Esophagus squamous epithelium (tissue), 4 donors: Measurements from ENCODE around the gene C17orf50.

Experiments used
- POLR2A ChIP-seq, 4 donors: fragments of 450-650 bp; IDR thresholded peaks; one replicate each; pipeline ENCODE4 v1.6.1; 2017; ENCODE audit warnings: antibody characterized with exemption in 4 of 4, mild to moderate bottlenecking in 4 of 4, moderate library complexity in 3 of 4
- TF ChIP-seq, protein P1 (sequence below), 6 experiments: fragments of 450-650 bp in 4 of 6; fragments of 200-600 bp in 2 of 6; sonication (generic) in 2 of 6; IDR thresholded peaks; one replicate each; pipeline ENCODE4 v1.5.1; 2016 to 2019; ENCODE audit warnings: antibody characterized with exemption in 6 of 6, mild to moderate bottlenecking in 4 of 6, moderate library complexity in 4 of 6

DNA sequence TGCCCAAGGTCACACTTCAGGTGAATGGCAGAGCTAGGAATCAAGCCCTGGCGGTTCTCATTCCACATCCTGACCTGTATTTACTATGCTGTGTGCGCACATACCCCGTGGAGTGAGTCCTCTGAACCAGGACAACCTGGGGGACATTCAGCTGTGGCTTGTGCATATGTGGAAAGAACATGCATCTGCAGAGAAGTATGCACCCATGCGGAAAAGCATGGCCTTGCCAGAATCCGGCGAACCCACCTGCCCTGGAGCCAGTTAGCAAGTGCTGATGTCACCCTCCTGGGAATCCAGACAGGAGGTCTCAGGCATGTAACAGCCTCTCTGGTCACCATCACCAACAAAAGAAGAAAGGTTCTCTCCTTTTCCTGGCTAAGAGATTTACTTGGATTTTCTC lies 27.3 kb upstream of the C17orf50 start:
- TF ChIP-seq, protein P1, sequence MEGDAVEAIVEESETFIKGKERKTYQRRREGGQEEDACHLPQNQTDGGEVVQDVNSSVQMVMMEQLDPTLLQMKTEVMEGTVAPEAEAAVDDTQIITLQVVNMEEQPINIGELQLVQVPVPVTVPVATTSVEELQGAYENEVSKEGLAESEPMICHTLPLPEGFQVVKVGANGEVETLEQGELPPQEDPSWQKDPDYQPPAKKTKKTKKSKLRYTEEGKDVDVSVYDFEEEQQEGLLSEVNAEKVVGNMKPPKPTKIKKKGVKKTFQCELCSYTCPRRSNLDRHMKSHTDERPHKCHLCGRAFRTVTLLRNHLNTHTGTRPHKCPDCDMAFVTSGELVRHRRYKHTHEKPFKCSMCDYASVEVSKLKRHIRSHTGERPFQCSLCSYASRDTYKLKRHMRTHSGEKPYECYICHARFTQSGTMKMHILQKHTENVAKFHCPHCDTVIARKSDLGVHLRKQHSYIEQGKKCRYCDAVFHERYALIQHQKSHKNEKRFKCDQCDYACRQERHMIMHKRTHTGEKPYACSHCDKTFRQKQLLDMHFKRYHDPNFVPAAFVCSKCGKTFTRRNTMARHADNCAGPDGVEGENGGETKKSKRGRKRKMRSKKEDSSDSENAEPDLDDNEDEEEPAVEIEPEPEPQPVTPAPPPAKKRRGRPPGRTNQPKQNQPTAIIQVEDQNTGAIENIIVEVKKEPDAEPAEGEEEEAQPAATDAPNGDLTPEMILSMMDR (IDR thresholded peaks at IDR 0.05): no peak
- no peak for TF ChIP-seq POLR2A (IDR thresholded peaks at IDR 0.05)
